GM12874 (cell line): ENCODE data around the gene KERA.

Experiments used
- CTCF ChIP-seq: IDR thresholded peaks from 2 replicates; pipeline ENCODE4 v1.5.1; 2011; ENCODE audit warnings: low read depth, mild to moderate bottlenecking, control low read depth, low read length, moderate library complexity; ENCODE audit not compliant: insufficient read depth

KERA gene

DNA sequence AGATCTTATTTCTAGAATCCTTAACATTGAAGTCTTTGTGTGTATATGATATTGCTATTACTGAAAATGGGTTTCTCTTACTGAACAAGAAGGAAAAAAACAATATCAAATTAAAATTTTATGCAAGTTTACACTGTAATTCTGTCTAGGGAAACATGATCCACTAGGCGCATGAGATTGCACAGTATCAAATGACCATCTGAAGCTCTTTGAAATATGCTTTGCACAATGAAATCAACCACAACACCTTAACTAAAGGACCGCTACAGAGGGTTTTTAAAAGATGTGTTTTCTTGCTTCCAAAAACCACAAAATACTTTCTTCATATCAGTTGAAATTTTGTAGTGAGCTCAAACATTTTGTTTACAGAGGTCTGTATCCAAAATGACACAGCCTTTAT, 15.1 kb upstream of the KERA start:
- no peak for TF ChIP-seq CTCF

DNA sequence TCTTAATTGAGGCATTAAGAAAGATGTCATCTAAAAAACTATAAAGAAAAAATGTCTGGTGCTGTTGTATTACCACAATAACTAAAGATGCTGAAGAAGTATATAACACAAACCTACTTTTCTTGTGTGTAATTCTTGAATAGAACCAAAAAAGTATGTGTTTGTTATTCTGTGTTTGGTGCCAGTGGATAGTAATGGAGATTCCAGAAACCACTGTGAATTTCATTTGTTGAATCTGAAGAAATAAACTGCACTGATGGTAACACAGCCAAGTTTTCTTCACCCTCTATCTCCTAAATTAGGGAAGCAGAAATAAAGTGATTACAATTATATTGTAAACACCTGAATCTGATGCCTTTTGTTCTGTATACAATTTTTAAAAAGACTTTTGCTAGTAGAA, 13.1 kb upstream of the KERA start:
- TF ChIP-seq CTCF, result no peak

- TF ChIP-seq CTCF, result no peak
Observed at GRCh38 chr12:91065396-91065795, 7.6 kb upstream of the KERA start.

DNA sequence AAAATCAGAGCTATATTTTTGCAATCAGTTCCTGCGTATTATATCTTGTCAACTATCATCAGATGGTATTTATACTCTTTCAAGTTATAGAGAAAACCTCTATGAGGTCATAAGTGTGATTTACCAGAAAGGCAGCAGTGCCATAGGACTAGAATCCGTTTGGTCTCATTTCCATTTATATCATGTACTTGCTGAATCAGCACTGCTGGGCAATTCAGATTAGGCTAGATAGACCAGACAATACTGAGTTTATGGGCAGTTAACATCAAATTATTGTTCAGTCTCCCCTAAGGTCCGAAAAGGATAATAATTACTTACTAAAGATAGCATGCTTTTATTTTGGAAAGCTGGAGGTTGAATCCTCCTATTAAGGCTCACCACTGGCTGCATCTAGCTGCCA, 6.8 kb upstream of the KERA start:
- no peak for TF ChIP-seq CTCF

GRCh38 chr12:91061091-91061490, 3.3 kb upstream of the KERA start:
- TF ChIP-seq CTCF, result no peak

DNA sequence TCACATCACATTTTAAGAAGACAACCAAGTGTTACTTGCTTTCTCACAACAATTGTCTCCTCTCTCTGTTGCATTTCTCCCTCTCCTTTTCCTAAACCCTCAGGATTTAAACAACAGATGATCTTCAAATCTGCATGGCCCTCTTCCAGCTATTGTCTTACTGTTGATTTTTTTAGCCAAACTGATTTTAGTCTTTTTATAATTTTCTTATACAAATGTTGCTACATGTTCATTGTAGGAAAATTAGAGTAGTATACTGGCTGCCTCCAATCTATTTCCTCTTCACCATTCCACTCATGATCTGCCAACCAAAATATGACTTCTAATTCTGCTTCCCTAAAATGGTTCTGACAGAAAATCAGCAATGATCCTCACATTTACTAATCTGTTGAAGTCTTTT, 1.4 kb upstream of the KERA start:
- no peak for TF ChIP-seq CTCF

DNA sequence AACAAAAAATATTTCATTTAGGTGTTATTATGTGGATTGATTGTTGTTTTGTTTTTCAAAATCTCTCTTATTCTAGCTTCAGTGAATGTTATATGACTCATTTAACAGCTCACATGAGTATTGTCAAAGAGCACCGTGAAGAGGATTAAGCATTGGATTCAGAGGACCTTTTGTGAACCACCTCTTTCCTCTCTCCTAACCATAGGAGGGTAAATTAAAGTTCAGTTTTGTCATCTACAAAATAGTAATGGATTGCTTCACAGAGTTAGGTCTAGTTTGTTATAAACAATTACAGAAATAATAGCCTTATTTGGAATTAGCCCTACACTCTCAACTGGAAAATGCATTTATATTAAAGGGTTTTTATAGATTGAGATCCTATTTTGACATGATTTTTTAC, 962 bp upstream of the KERA start:
- no peak for TF ChIP-seq CTCF

DNA sequence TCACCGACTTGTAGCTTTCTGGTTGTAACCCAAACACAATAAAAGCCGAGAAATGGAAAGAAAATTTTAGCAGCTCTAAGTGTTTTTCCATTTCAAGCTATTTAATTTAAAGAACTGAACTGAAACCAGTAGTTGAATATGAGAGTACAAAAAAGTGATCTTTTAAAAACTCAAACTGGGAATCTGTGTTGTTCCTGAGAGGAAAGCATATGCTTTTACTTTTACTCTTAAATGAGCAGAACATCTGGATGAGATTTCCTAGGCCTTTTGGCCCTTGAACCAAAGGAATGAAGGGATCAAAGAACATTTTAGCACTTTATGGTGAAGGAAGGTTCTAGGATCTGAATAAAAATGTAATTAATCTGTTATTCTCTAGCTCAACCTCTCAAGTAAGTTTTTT, 1.3 kb downstream of the KERA start:
- no peak for TF ChIP-seq CTCF
